Nephron (organoid): Measurements from ENCODE around the gene LSS.

Experiments
- H3K27ac Mint-ChIP-seq, 3 experiments: 2 replicates each; pipeline ENCODE4 v1.8.0; 2020; ENCODE audit warnings: mixed read lengths in 3 of 3, mild to moderate bottlenecking in 2 of 3, moderate library complexity in 1 of 3
- H3K27me3 Mint-ChIP-seq: 2 replicates; pipeline ENCODE4 v1.8.0; 2021; ENCODE audit warnings: low read depth, mild to moderate bottlenecking, moderate library complexity, mixed read lengths
- H3K36me3 Mint-ChIP-seq: 2 replicates; pipeline ENCODE4 v1.8.0; 2020; ENCODE audit warnings: low read depth, mixed read lengths
- H3K4me1 Mint-ChIP-seq: 2 replicates; pipeline ENCODE4 v1.8.0; 2020; ENCODE audit warnings: mixed read lengths
- H3K4me3 Mint-ChIP-seq, 3 experiments: 2 replicates each; pipeline ENCODE4 v1.8.0; 2020; ENCODE audit warnings: mild to moderate bottlenecking in 3 of 3, mixed read lengths in 3 of 3, moderate library complexity in 2 of 3
- H3K9me3 Mint-ChIP-seq: 2 replicates; pipeline ENCODE4 v1.8.0; 2020; ENCODE audit warnings: mixed read lengths
- CTCF ChIP-seq, 3 experiments: fragments of 200-600 bp; sonication (generic); IDR thresholded peaks; one replicate each; pipeline ENCODE4 v1.5.0; 2021; ENCODE audit warnings: antibody characterized with exemption in 3 of 3; ENCODE audit not compliant: unreplicated experiment in 3 of 3

Gene LSS

GRCh38 chr21:46153247-46154154 lies 75.1 kb downstream of the LSS start:
- Mint-ChIP-seq H3K4me3 (no peak overlapping the region), H3K9me3 (no peaks in the 10 kb centered on the region), H3K4me1 (peaks cover 19% of the 10 kb centered on the region), H3K27me3 (no peaks in the 10 kb centered on the region), H3K36me3 (no peaks in the 10 kb centered on the region), H3K27ac (peak overlapping the region in 1 of 3 experiments; percentile 25)
- peak; percentile 75 to 79 (median 76) for TF ChIP-seq CTCF (IDR thresholded peaks at IDR 0.05; ENCODE audit: unreplicated experiment in 3 of 3)

GRCh38 chr21:46152927-46153246 lies 75.7 kb downstream of the LSS start:
- Mint-ChIP-seq H3K9me3 (no peaks in the 10 kb centered on the region), H3K4me1 (peaks cover 22% of the 10 kb centered on the region), H3K36me3 (no peaks in the 10 kb centered on the region), H3K27ac (peak overlapping the region in 1 of 3 experiments; percentile 21), H3K27me3 (no peaks in the 10 kb centered on the region), H3K4me3 (no peak overlapping the region)
- no peak for TF ChIP-seq CTCF (IDR thresholded peaks at IDR 0.05; ENCODE audit: unreplicated experiment in 3 of 3)

- Mint-ChIP-seq H3K27me3 (no peaks in the 10 kb centered on the region), H3K4me1 (peaks cover 24% of the 10 kb centered on the region), H3K9me3 (no peaks in the 10 kb centered on the region), H3K27ac (peak overlapping the region in 2 of 3 experiments; percentile 7 to 21), H3K4me3 (peak overlapping the region in 1 of 3 experiments; percentile 41), H3K36me3 (no peaks in the 10 kb centered on the region)
- no peak for TF ChIP-seq CTCF (IDR thresholded peaks at IDR 0.05; ENCODE audit: unreplicated experiment in 3 of 3)
Measured at GRCh38 chr21:46151989-46152926, 76.3 kb downstream of the LSS start.

- H3K27me3 Mint-ChIP-seq: no peaks in the 10 kb centered on the region
- no peaks in the 10 kb centered on the region for H3K9me3 Mint-ChIP-seq
- no peaks in the 10 kb centered on the region for H3K36me3 Mint-ChIP-seq
- H3K4me3 Mint-ChIP-seq: no peak overlapping the region
- H3K4me1 Mint-ChIP-seq: peaks cover 24% of the 10 kb centered on the region
- no peak for TF ChIP-seq CTCF (IDR thresholded peaks at IDR 0.05; ENCODE audit: unreplicated experiment in 3 of 3)
- H3K27ac Mint-ChIP-seq: no peak overlapping the region
Measured at GRCh38 chr21:46151261-46151988, 77.1 kb downstream of the LSS start.

- H3K27me3 Mint-ChIP-seq: no peaks in the 10 kb centered on the region
- no peak for TF ChIP-seq CTCF (IDR thresholded peaks at IDR 0.05; ENCODE audit: unreplicated experiment in 3 of 3)
- H3K27ac Mint-ChIP-seq: no peak overlapping the region
- H3K4me3 Mint-ChIP-seq: no peak overlapping the region
- no peaks in the 10 kb centered on the region for H3K9me3 Mint-ChIP-seq
- peaks cover 24% of the 10 kb centered on the region for H3K4me1 Mint-ChIP-seq
- no peaks in the 10 kb centered on the region for H3K36me3 Mint-ChIP-seq
Measured at GRCh38 chr21:46150491-46151121, 78.0 kb downstream of the LSS start.
